SJCRH30 (cell line): ENCODE results near the gene DACT1. TPM values are rescaled to one million over a fixed set of nuclear protein-coding genes. Genes with fewer than 3 reads are reported as not detected.

Source experiments
- total RNA-seq: library from RNA; depleted of rRNA; stranded (reverse); fragments of >200 nt; shearing (Covaris generic); gene quantifications from 2 replicates; pipeline ENCODE4 v1.2.3, GENCODE V29; 2014; rRNA removed

The DACT1 gene
- total RNA-seq, 1 experiment from 2014 or later: 5.4 TPM

Other genes starting within 250 kb of the DACT1 start
- gene TOMM20L, start 242.0 kb upstream of the DACT1 start, total RNA-seq: not detected in 2 replicates
- gene TIMM9, start 210.4 kb upstream of the DACT1 start, total RNA-seq: 49.2 and 64.5 TPM in 2 replicates
- gene KIAA0586, start 210.2 kb upstream of the DACT1 start, total RNA-seq: 28.5 and 34.4 TPM in 2 replicates